ENCODE results near the gene DVL3. TPM values are rescaled to one million over a fixed set of nuclear protein-coding genes. Genes with fewer than 3 reads are reported as not detected.
A peak's percentile ranks its signal among the peaks of the same experiment; 100 is the strongest.

Gene DVL3
- total RNA-seq, 1 experiment from 2014 or later: 73.4 TPM

- intact Hi-C loops (cut with micrococcal nuclease): loop anchor here (2.0 to 10.0 kb wide), 3 partner anchors 53 to 240 kb away; partner anchors contain the start of genes ABCF3 and HTR3D
- no TSS peak for BruUV-seq (replicated peaks)
- Mint-ChIP-seq H3K27me3 (ENCODE audit: insufficient read depth, unreplicated experiment) (no peaks in the 10 kb centered on the region), H3K4me1 (ENCODE audit: insufficient read depth, unreplicated experiment) (peaks cover 17% of the 10 kb centered on the region), H3K36me3 (ENCODE audit: insufficient read depth, unreplicated experiment) (peaks cover 12% of the 10 kb centered on the region), H3K27ac (ENCODE audit: low read depth, unreplicated experiment) (peak overlapping the region; percentile 83), H3K9me3 (ENCODE audit: unreplicated experiment) (no peaks in the 10 kb centered on the region), H3K4me3 (ENCODE audit: unreplicated experiment) (peak overlapping the region; percentile 99)
- POLR2A ChIA-PET: interaction anchor here (0.6 to 4.5 kb wide), 32 partner anchors 10 to 291 kb away, joined by 3 to 59 read pairs (median 4); partner anchors contain the start of genes ABCC5, ABCF3, AP2M1 and DVL3
- TF ChIP-seq CTCF (IDR thresholded peaks at IDR 0.05; ENCODE audit: unreplicated experiment): no peak
- CTCF ChIA-PET: interaction anchor here (0.8 to 1.6 kb wide), 5 partner anchors 10 to 250 kb away, joined by 3 to 5 read pairs (median 3); partner anchors contain the start of genes ABCC5, EEF1AKMT4 and PARL
- DNase-seq (ENCODE audit: unreplicated experiment): no peak
Measured at GRCh38 chr3:184134746-184135148, 20.4 kb upstream of the DVL3 start.

GRCh38 chr3:184135149-184135910 is 19.8 kb upstream of the DVL3 start, which contains the start of gene EIF2B5:
TSS of gene EIF2B5 (plus strand) at chr3:184135358. CDS start at chr3:184135386, 28 bp downstream.
- Mint-ChIP-seq H3K4me1 (ENCODE audit: insufficient read depth, unreplicated experiment) (peaks cover 21% of the 10 kb centered on the region), H3K36me3 (ENCODE audit: insufficient read depth, unreplicated experiment) (peaks cover 18% of the 10 kb centered on the region), H3K4me3 (ENCODE audit: unreplicated experiment) (peak within 1 kb of the TSS; percentile 99), H3K27me3 (ENCODE audit: insufficient read depth, unreplicated experiment) (no peaks in the 10 kb centered on the region), H3K27ac (ENCODE audit: low read depth, unreplicated experiment) (peak within 1 kb of the TSS; percentile 83), H3K9me3 (ENCODE audit: unreplicated experiment) (no peaks in the 10 kb centered on the region)
- no TSS peak for BruUV-seq (replicated peaks)
- POLR2A ChIA-PET: interaction anchor here (0.6 to 4.5 kb wide), 34 partner anchors 10 to 292 kb away, joined by 3 to 59 read pairs (median 4); partner anchors contain the start of genes ABCC5, ABCF3, AP2M1 and DVL3
- DNase-seq (ENCODE audit: unreplicated experiment): peak; percentile 93
- intact Hi-C loops (cut with micrococcal nuclease): loop anchor here (2.0 to 10.0 kb wide), 3 partner anchors 52 to 241 kb away; partner anchors contain the start of genes ABCF3 and HTR3D
- peak; percentile 22 for TF ChIP-seq CTCF (IDR thresholded peaks at IDR 0.05; ENCODE audit: unreplicated experiment)
- CTCF ChIA-PET: interaction anchor here (0.6 to 1.7 kb wide), 8 partner anchors 9 to 654 kb away, joined by 3 to 6 read pairs (median 4); partner anchors contain the start of genes ABCC5, EEF1AKMT4 and PARL

GRCh38 chr3:184135911-184136260 is 19.3 kb upstream of the DVL3 start:
- Mint-ChIP-seq H3K36me3 (ENCODE audit: insufficient read depth, unreplicated experiment) (peaks cover 18% of the 10 kb centered on the region), H3K27me3 (ENCODE audit: insufficient read depth, unreplicated experiment) (no peaks in the 10 kb centered on the region), H3K4me3 (ENCODE audit: unreplicated experiment) (peak overlapping the region; percentile 99), H3K27ac (ENCODE audit: low read depth, unreplicated experiment) (peak overlapping the region; percentile 83), H3K4me1 (ENCODE audit: insufficient read depth, unreplicated experiment) (peaks cover 22% of the 10 kb centered on the region), H3K9me3 (ENCODE audit: unreplicated experiment) (no peaks in the 10 kb centered on the region)
- intact Hi-C loops (cut with micrococcal nuclease): loop anchor here (2.0 to 10.0 kb wide), 3 partner anchors 51 to 241 kb away; partner anchors contain the start of genes ABCF3 and HTR3D
- ChIA-PET POLR2A (interaction anchor here (0.6 to 4.5 kb wide), 17 partner anchors 9 to 251 kb away, joined by 3 to 59 read pairs (median 8); partner anchors contain the start of genes ABCC5, ABCF3, AP2M1 and DVL3), CTCF (interaction anchor here (0.6 to 1.7 kb wide), 5 partner anchors 8 to 655 kb away, joined by 3 to 6 read pairs (median 4); partner anchors contain the start of gene ABCC5)
- DNase-seq (ENCODE audit: unreplicated experiment): no peak
- TSS peak; percentile 46 for BruUV-seq (replicated peaks)
- TF ChIP-seq CTCF (IDR thresholded peaks at IDR 0.05; ENCODE audit: unreplicated experiment): no peak

GRCh38 chr3:184140436-184140835 is 14.7 kb upstream of the DVL3 start:
- DNase-seq (ENCODE audit: unreplicated experiment): no peak
- CTCF ChIA-PET: no interaction called here
- no TSS peak for BruUV-seq (replicated peaks)
- Mint-ChIP-seq H3K4me3 (ENCODE audit: unreplicated experiment) (no peak overlapping the region), H3K9me3 (ENCODE audit: unreplicated experiment) (no peaks in the 10 kb centered on the region), H3K36me3 (ENCODE audit: insufficient read depth, unreplicated experiment) (peaks cover 49% of the 10 kb centered on the region), H3K27ac (ENCODE audit: low read depth, unreplicated experiment) (no peak overlapping the region), H3K4me1 (ENCODE audit: insufficient read depth, unreplicated experiment) (peaks cover 13% of the 10 kb centered on the region), H3K27me3 (ENCODE audit: insufficient read depth, unreplicated experiment) (no peaks in the 10 kb centered on the region)
- no peak for TF ChIP-seq CTCF (IDR thresholded peaks at IDR 0.05; ENCODE audit: unreplicated experiment)
- intact Hi-C loops (cut with micrococcal nuclease): no loop called here
- POLR2A ChIA-PET: no interaction called here

Data from MCF 10A (cell line).